Measurements from ENCODE around the gene DYNC1LI2.
"Not testable (repeated sequence)": the region's sequence is repeated elsewhere in the genome, so short reads cannot be mapped to it uniquely, and the experiment has no call there.

The DYNC1LI2 gene

DNA sequence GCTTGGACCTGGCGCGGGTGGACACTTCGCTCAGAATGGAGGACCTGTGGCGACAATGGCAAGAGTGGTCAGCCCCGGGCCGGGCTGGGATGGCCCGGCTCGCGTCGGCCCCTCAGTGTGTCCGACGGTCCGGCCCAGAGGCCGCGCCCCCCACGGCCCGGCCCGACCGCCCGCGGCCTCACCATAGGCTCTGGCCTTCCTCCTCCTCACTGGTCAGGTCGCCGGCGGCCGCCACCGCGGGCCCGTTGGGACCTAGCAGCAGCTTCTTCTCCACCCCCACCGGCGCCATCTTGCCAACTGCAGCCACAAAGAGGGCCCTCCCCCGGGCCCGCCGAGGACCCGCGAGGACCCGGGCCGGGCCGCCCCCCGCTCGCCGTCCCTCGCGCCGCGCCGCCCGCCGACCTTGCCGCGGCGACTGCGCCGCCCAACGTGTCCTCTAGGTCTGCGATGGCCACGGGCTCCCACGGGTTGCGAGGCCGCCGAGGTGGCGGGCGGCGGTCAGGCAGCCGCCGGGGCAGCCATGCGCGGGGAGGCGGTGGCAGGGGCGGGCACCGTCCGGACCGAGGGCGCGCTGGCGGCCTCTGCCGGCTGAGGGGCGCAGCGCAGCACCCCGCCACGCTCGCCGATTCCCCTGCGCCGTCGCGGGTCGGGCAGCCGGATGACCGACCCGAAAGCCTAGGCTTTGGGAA lies at the start of gene DYNC1LI2:
Gene DYNC1LI2 (minus strand): TSS at position 307 of the 689 bp plus-strand sequence. CDS start 18 bp downstream, at position 289.
- Histone ChIP-seq H3K27ac (peak within 1 kb of the TSS; percentile 96 to 100 (median 97)), H3K4me3 (peak within 1 kb of the TSS; percentile 88 to 100 (median 98)), H3K4me2 (peak within 1 kb of the TSS; percentile 85 to 99 (median 94)), H3K9ac (peak within 1 kb of the TSS; percentile 93 to 99 (median 98)), H3K4me1 (peaks cover 35 to 46% (median 44%) of the 10 kb centered on the region in 10 experiments), H3K9me3 (replicated peaks in 1 of 11) (no peaks in the 10 kb centered on the region), H3K27me3 (peaks cover 5 to 17% (median 14%) of the 10 kb centered on the region in 11 experiments; a peak in 17 of 22 replicates), H4K20me1 (peaks cover 40 to 48% (median 44%) of the 10 kb centered on the region in 11 experiments; a peak in 20 of 22 replicates), H3K36me3 (peaks cover 22 to 39% (median 32%) of the 10 kb centered on the region in 11 experiments)
- TF ChIP-seq Cebpa-rat (IDR thresholded peaks at IDR 0.05) = no peak

- Histone ChIP-seq H3K4me2 (no peak overlapping the region), H3K4me1 (peaks cover 0 to 9% (median 0%) of the 10 kb centered on the region in 10 experiments; a peak in 3 of 20 replicates), H3K4me3 (no peak overlapping the region), H3K27ac (no peak overlapping the region), H3K27me3 (no peaks in the 10 kb centered on the region), H3K9ac (no peak overlapping the region), H3K9me3 (replicated peaks in 1 of 11) (no peaks in the 10 kb centered on the region), H3K36me3 (peaks cover 32 to 55% (median 53%) of the 10 kb centered on the region in 11 experiments), H4K20me1 (no peaks in the 10 kb centered on the region)
- no peak for TF ChIP-seq Cebpa-rat (IDR thresholded peaks at IDR 0.05)
Measured at GRCh38 chr16:66800856-66801255, 49.4 kb upstream of the DYNC1LI2 start.

DNA sequence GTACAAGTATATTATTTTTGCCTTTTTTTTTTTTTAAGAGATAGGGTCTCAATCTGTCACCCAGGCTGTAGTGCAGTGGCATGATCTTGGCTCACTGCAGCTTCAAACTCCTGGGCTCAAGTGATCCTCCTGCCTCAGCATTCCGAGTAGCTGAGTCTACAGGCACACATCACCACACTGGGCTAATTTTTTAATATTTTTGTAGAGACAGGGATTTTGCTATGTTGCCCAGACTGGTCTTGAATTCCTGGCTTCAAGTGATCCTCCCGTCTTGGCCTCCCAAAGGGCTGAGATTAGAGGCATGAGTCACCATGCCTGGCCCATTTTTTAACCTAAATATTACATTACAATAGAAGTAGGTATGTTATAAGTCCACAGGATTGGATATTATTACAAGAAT lies 46.8 kb upstream of the DYNC1LI2 start:
- TF ChIP-seq Cebpa-rat (IDR thresholded peaks at IDR 0.05) = no peak
- Histone ChIP-seq H3K4me2 (no peak overlapping the region), H4K20me1 (no peaks in the 10 kb centered on the region), H3K4me1 (peaks cover 0 to 9% (median 0%) of the 10 kb centered on the region in 10 experiments; a peak in 3 of 20 replicates), H3K4me3 (no peak overlapping the region), H3K36me3 (peaks cover 7 to 28% (median 26%) of the 10 kb centered on the region in 11 experiments), H3K27ac (no peak overlapping the region), H3K9me3 (replicated peaks in 1 of 11) (no peaks in the 10 kb centered on the region), H3K9ac (no peak overlapping the region), H3K27me3 (no peaks in the 10 kb centered on the region)

- H3K9ac ChIP-seq; H3K9me3 ChIP-seq (replicated peaks in 1 of 11); H3K27ac ChIP-seq; H3K4me3 ChIP-seq; H3K36me3 ChIP-seq; H3K4me1 ChIP-seq; H3K4me2 ChIP-seq; H4K20me1 ChIP-seq; H3K27me3 ChIP-seq: not testable (repeated sequence)
Measured at GRCh38 chr16:66793984-66794383, 42.6 kb upstream of the DYNC1LI2 start.

DNA sequence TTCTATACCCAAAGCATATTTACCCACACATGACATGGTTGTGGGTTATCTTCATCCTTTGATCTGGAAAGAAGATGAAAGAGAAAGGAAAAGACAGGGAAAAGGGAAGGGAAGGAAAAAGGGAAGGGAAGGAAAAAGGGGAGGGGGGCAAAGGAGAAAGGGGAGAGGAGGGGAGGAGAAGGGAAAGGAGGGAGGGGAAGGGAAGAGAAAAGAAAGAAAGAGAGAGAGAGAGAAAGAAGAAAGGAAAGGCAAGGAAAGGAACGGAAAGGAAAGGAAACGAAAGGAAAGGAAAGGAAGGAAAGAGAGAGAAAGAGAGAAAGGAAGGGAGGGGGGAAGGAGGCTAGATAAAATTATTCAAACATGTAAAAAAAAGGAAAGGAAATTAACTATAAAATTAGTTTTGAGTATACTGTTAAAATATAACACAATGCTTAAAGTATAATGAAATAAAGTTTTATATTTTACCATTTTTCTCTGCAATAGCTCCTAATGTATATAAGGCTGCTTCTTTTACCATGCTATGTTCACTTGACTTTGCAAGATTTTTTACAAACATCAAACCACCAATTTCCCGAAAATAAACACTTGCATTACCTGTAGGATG lies 38.8 kb upstream of the DYNC1LI2 start:
- H3K9ac ChIP-seq = no peak overlapping the region
- H3K27ac ChIP-seq = no peak overlapping the region
- H3K4me2 ChIP-seq = no peak overlapping the region
- no peaks in the 10 kb centered on the region for H3K36me3 ChIP-seq
- H3K4me3 ChIP-seq = no peak overlapping the region
- no peak for TF ChIP-seq Cebpa-rat (IDR thresholded peaks at IDR 0.05)
- no peaks in the 10 kb centered on the region for H4K20me1 ChIP-seq
- peaks cover 0 to 6% (median 2%) of the 10 kb centered on the region in 10 experiments; a peak in 4 of 20 replicates for H3K4me1 ChIP-seq
- no peaks in the 10 kb centered on the region for H3K27me3 ChIP-seq
- no peaks in the 10 kb centered on the region for H3K9me3 ChIP-seq (replicated peaks in 1 of 11)

DNA sequence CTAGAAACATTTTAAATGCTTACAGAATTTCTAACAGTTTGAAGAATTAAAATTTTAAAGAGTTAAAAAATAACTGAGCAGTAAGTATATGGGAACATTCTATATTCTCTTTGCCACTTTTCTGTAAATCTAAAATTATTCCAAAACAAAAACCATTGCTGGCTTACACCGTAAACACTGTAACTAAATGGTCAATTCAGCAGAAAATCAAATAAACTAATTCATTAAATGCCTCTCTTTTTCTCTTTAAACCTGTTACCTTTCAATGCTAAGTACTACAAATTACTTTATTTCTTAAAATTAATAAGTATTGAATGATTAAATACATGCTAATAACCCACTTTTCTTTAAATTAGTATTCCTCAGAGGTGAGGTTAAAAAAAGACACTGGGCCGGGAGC lies 36.0 kb upstream of the DYNC1LI2 start:
- H3K27ac ChIP-seq = no peak overlapping the region
- no peak overlapping the region for H3K4me2 ChIP-seq
- no peaks in the 10 kb centered on the region for H3K9me3 ChIP-seq (replicated peaks in 1 of 11)
- H3K9ac ChIP-seq = no peak overlapping the region
- H3K36me3 ChIP-seq = no peaks in the 10 kb centered on the region
- peaks cover 0 to 6% (median 2%) of the 10 kb centered on the region in 10 experiments; a peak in 4 of 20 replicates for H3K4me1 ChIP-seq
- no peak for TF ChIP-seq Cebpa-rat (IDR thresholded peaks at IDR 0.05)
- no peaks in the 10 kb centered on the region for H3K27me3 ChIP-seq
- H4K20me1 ChIP-seq = no peaks in the 10 kb centered on the region
- no peak overlapping the region for H3K4me3 ChIP-seq

DNA sequence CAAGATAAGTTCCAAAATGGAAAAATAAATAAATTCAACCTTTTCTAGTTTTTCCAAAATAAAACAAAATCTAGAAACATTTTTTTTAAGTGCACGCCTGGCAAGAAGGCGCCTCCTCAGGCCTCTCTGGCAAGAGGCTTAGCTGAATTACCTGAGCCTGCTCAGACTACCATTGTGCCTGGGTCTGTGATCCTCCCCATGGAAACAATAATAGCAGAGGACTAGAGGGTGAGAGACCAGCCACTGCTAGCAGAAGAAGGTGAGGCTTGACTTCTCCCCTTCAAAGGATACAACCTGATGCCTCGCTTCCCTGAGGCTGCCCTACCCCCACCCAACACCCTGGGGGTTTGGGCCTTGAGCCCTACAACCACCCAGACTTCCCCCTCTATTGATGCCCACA lies 35.1 kb upstream of the DYNC1LI2 start:
- no peak overlapping the region for H3K4me3 ChIP-seq
- no peaks in the 10 kb centered on the region for H3K36me3 ChIP-seq
- no peaks in the 10 kb centered on the region for H3K9me3 ChIP-seq (replicated peaks in 1 of 11)
- peaks cover 0 to 6% (median 2%) of the 10 kb centered on the region in 10 experiments; a peak in 4 of 20 replicates for H3K4me1 ChIP-seq
- peak overlapping the region in 6 of 11 experiments; percentile 3 to 30 (median 12); a peak in 5 of 22 replicates for H3K4me2 ChIP-seq
- no peaks in the 10 kb centered on the region for H4K20me1 ChIP-seq
- H3K27ac ChIP-seq = no peak overlapping the region
- H3K27me3 ChIP-seq = no peaks in the 10 kb centered on the region
- no peak overlapping the region for H3K9ac ChIP-seq
- no peak for TF ChIP-seq Cebpa-rat (IDR thresholded peaks at IDR 0.05)

DNA sequence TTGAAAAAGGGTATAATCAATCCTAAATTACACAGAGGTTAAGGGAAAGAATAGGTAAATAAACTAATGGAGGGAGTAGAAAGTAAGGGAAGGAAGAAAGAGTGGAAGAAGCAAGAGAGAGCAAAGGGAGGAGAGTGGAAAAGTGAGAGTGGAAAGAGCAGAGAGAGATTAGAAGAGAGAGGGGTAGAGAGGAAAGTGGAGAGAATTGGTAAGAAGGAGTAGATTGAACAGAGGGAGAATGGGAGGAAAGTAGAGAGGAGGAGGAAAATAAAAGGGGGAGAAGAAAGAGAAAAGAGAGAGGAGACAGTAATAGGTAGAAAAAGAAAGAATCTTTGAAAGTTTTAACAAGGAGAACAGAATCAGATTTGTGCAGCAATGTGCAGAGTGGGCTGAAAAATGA lies 25.0 kb upstream of the DYNC1LI2 start:
- no peak overlapping the region for H3K4me3 ChIP-seq
- H3K4me2 ChIP-seq = no peak overlapping the region
- H3K9ac ChIP-seq = no peak overlapping the region
- H3K9me3 ChIP-seq (replicated peaks in 1 of 11) = no peaks in the 10 kb centered on the region
- TF ChIP-seq Cebpa-rat (IDR thresholded peaks at IDR 0.05) = no peak
- H3K4me1 ChIP-seq = no peaks in the 10 kb centered on the region
- H3K27ac ChIP-seq = no peak overlapping the region
- no peaks in the 10 kb centered on the region for H3K27me3 ChIP-seq
- H4K20me1 ChIP-seq = no peaks in the 10 kb centered on the region
- no peaks in the 10 kb centered on the region for H3K36me3 ChIP-seq

DNA sequence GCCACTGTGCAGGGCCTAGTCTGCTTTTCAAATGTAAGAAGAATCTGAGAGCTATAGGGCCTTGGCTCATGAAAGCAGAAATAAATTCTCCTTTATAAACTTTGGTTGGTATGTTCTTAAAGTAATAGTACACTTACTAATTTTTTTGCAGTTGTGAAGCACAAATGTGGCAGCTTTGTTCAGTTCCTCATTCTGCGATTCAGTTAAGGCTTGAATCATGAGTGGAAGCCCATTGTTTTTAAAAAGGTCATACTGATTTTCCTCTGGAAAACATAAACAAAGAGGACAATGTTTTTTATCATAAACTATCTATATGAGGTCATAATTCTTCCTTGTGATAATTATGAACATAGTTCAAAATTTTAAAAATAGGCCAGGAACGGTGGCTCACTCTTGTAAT lies 23.6 kb upstream of the DYNC1LI2 start:
- H3K4me2 ChIP-seq = no peak overlapping the region
- no peak overlapping the region for H3K9ac ChIP-seq
- H3K9me3 ChIP-seq (replicated peaks in 1 of 11) = no peaks in the 10 kb centered on the region
- H4K20me1 ChIP-seq = no peaks in the 10 kb centered on the region
- H3K27ac ChIP-seq = no peak overlapping the region
- peaks cover 0 to 8% (median 4%) of the 10 kb centered on the region in 10 experiments; a peak in 7 of 20 replicates for H3K4me1 ChIP-seq
- H3K4me3 ChIP-seq = no peak overlapping the region
- no peak for TF ChIP-seq Cebpa-rat (IDR thresholded peaks at IDR 0.05)
- no peaks in the 10 kb centered on the region for H3K27me3 ChIP-seq
- no peaks in the 10 kb centered on the region for H3K36me3 ChIP-seq
